Activated naive CD8-positive, alpha-beta T cell treated with anti-CD3 and anti-CD28 coated beads, Interleukin-2, amount 50 U/mL, for 24 hours (primary cell): ENCODE data around the gene TNS3.

Source experiments
- ATAC-seq: fragments of 150-1000 bp; cut with Tn5 transposase; one replicate; pipeline ENCODE4 v1.10.0; 2021
- DNase-seq: peaks from one replicate; pipeline ENCODE4 v3.0.0; 2021
- H3K27ac Mint-ChIP-seq: one replicate; pipeline ENCODE4 v1.8.0; 2021; ENCODE audit warnings: mild to moderate bottlenecking, mixed read lengths
- H3K27me3 Mint-ChIP-seq: one replicate; pipeline ENCODE4 v1.8.0; 2021; ENCODE audit warnings: mixed read lengths
- H3K36me3 Mint-ChIP-seq: one replicate; pipeline ENCODE4 v1.8.0; 2021; ENCODE audit warnings: low read depth, mixed read lengths
- H3K4me1 Mint-ChIP-seq: one replicate; pipeline ENCODE4 v1.8.0; 2021; ENCODE audit warnings: mixed read lengths
- H3K4me3 Mint-ChIP-seq: one replicate; pipeline ENCODE4 v1.8.0; 2021; ENCODE audit warnings: mild to moderate bottlenecking, moderate library complexity, mixed read lengths
- H3K9me3 Mint-ChIP-seq: one replicate; pipeline ENCODE4 v1.8.0; 2021; ENCODE audit warnings: mixed read lengths

TNS3 gene

DNA sequence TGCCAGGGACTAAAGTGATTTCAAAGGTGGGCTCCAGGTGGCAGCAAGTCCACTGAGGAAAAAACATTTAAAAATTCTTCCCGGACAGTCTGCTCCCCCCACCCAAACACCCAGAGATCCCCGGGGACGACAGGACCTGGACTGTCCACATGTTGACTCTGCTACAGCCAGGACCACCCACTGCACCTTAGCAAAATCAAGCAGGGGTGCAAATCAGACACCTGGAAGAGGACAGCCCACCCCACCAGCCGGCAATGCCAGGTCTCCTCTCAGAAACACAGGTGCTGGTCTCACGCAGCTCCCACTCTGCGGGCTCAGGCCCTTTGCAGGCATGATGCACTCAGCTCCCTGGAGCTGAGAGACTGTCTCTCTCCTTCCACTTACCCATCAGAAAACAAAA lies 251.9 kb downstream of the TNS3 start:
- Mint-ChIP-seq H3K9me3 (no peaks in the 10 kb centered on the region), H3K4me3 (no peak overlapping the region), H3K27me3 (peaks cover 3% of the 10 kb centered on the region), H3K4me1 (no peaks in the 10 kb centered on the region), H3K27ac (no peak overlapping the region), H3K36me3 (no peaks in the 10 kb centered on the region)
- DNase-seq = no peak
- no peak for ATAC-seq

DNA sequence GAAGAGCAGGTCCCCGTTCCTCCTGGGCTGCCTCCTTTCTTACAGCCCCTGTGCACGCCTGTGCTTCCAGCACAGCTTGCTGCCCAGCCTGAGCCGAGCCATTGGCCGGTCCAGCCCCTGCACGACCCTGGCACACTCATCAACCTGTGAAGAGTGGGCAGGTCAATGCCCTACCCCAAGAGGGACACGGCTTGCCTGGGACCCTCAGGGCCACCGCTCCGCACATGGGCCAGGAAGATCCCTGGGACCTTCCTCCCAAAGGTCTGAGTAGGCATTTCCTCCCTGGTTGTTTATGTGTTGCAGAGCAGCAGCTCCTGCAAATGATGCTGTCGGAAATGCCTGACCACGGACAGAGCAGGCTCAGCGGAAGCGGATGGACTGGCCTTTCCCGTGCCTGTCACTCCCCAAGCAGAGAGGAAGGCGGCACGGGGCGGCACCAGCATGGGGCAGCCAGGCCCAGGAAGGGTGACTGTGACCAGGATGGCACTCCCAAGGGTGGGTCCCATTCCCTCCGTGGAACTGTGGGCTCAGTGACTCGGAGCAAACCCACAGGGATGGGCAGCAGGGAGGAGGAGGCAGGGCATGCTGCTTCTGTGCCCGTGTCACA lies 252.5 kb downstream of the TNS3 start:
- DNase-seq (no peak), ATAC-seq (no peak)
- H3K27ac Mint-ChIP-seq = no peak overlapping the region
- H3K36me3 Mint-ChIP-seq = no peaks in the 10 kb centered on the region
- H3K9me3 Mint-ChIP-seq = no peaks in the 10 kb centered on the region
- peaks cover 3% of the 10 kb centered on the region for H3K27me3 Mint-ChIP-seq
- no peaks in the 10 kb centered on the region for H3K4me1 Mint-ChIP-seq
- no peak overlapping the region for H3K4me3 Mint-ChIP-seq

DNA sequence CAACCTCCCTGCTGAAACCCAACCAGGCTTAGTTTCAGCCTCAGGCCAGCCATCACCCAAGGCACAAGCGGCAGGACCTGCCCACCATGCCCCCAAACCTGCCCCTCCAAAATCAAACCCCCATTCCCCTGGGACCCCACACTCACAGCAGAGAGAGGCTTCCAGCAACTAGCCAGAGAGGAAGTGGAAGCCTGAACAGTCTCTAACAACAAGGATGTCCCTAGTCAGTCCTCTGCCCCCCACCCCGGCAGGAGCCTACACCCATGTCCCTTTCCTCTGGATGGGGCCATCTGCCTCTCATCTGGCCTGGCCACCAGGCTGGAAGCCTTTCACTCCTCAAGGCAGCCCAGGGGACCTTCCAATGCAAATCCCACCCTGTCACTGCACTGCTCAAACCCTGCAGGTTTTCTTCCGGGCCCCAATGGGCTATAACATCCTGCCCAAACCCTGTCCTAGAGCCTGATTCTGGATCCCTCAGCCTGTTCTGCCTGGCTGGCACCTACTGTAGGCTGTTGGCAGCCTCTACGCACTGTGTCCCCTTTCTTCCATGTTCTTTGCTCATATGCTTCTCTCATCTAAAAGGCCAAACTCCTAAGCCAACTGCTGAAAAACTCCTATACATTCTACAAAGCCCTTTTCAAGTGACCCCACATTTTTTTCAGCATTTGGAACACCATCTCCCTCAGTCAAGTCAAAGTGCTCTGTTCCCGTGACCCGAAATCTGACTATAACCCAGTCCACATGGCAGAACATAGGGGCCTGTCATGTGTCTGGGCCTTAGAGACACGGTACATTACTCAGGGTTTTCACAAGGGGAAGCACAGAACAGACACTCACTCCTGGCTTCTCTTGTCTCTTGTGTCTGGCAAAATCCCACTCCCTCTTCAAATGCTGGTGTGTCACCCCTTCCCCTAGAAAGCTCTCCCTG lies 253.3 kb downstream of the TNS3 start:
- no peak for DNase-seq
- no peak for ATAC-seq
- Mint-ChIP-seq H3K4me1 (no peaks in the 10 kb centered on the region), H3K36me3 (no peaks in the 10 kb centered on the region), H3K4me3 (no peak overlapping the region), H3K27ac (no peak overlapping the region), H3K9me3 (no peaks in the 10 kb centered on the region), H3K27me3 (peaks cover 3% of the 10 kb centered on the region)

DNA sequence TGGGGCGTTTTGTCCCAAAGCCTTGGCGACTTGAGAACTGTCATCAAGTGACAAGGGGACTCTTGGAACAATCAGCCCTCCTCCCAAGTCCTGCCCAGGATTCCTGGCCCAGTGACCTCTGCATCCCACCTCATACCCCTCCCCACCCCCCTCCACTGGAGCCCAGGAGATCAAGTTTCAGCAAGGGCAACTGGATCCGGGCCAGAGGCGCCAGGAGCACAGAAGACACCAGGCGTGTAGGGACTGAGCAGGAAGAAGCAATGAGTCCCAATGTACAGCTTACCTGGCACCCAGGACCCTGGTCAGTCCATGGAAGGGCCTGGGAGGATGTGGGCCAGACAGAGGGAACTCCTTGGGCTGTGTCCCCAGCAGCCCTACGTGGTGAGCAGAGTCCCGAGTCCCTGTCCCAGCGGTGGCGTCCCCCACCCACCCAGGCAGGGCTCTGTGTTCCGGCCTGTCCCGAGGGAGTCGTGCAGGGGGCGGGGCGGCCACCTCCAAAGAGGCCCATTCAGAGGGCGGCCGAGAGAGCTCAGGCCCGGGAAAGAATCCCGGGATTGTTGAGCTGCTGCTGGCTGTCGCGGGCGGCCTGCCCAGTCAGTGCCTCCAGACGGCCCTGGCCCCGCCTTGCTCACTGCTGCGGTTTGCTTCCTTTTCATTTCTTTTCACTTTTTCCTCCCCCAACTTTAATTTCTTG lies 254.1 kb downstream of the TNS3 start:
- H3K27ac Mint-ChIP-seq = no peak overlapping the region
- H3K4me1 Mint-ChIP-seq = no peaks in the 10 kb centered on the region
- no peaks in the 10 kb centered on the region for H3K36me3 Mint-ChIP-seq
- H3K9me3 Mint-ChIP-seq = no peaks in the 10 kb centered on the region
- peaks cover 3% of the 10 kb centered on the region for H3K27me3 Mint-ChIP-seq
- DNase-seq = no peak
- no peak for ATAC-seq
- no peak overlapping the region for H3K4me3 Mint-ChIP-seq

DNA sequence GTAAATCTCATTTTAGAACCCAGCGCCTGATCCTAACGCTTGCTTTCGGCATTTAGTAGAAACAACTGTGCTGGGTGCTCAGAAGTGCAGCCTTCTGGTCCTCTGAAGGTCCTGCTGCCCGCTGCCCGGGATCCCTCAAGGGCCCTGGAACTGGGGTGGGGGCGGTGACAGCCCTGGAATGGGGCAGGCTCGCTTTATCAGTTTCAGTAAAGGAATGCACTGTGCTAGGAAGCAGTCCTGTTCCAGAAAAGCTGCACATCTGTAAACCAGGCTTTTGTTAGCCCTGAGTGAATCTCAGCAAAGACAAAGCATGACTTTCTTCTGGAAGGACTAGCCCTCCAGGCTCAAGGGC lies 254.6 kb downstream of the TNS3 start:
- ATAC-seq (no peak), DNase-seq (no peak)
- Mint-ChIP-seq H3K27ac (no peak overlapping the region), H3K9me3 (no peaks in the 10 kb centered on the region), H3K4me3 (no peak overlapping the region), H3K36me3 (no peaks in the 10 kb centered on the region), H3K27me3 (peaks cover 3% of the 10 kb centered on the region), H3K4me1 (no peaks in the 10 kb centered on the region)

DNA sequence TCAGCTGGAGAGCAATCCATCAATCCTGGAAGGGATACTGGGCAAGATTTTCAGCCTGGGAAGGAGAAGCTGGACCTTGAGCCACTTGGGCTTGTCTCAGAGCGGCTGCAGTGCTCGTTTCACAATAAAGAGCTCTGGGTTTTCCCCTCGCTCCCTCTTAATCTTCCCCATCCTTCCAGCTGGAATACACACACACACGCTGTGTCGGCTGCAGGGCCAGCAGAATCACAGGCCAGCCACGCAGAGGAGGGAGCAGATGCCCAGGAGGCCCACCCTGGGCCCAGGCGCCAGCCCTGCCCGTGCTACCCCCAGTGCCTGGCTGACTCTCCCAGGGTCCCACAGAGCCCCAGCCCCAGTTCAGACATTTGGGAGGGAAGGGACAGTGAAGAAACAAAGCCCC lies 255.1 kb downstream of the TNS3 start:
- Mint-ChIP-seq H3K4me3 (no peak overlapping the region), H3K36me3 (no peaks in the 10 kb centered on the region), H3K27ac (no peak overlapping the region), H3K4me1 (no peaks in the 10 kb centered on the region), H3K9me3 (no peaks in the 10 kb centered on the region), H3K27me3 (peaks cover 3% of the 10 kb centered on the region)
- ATAC-seq (no peak), DNase-seq (no peak)

DNA sequence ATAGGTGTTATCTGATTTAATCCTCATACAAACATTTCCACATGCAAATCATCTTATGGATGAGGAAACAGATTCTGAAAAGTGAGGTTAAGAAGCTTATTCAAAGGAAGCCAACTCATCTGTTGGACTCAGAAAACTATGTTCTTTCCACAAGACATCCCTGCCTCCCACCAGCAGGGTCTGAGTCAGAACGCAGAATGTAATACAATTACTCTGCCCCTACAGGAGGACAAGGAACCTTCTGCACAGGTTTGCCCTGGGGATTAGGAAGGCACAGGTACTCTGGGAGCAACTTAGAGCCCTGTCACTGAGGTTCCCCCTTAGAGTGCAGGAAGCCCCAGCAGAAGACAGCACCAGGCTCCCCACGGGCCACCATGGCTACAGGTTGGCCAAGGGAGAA lies 255.7 kb downstream of the TNS3 start:
- Mint-ChIP-seq H3K27ac (no peak overlapping the region), H3K27me3 (peaks cover 3% of the 10 kb centered on the region), H3K4me1 (no peaks in the 10 kb centered on the region), H3K9me3 (no peaks in the 10 kb centered on the region), H3K36me3 (no peaks in the 10 kb centered on the region), H3K4me3 (no peak overlapping the region)
- no peak for DNase-seq
- ATAC-seq = peak; percentile 35

DNA sequence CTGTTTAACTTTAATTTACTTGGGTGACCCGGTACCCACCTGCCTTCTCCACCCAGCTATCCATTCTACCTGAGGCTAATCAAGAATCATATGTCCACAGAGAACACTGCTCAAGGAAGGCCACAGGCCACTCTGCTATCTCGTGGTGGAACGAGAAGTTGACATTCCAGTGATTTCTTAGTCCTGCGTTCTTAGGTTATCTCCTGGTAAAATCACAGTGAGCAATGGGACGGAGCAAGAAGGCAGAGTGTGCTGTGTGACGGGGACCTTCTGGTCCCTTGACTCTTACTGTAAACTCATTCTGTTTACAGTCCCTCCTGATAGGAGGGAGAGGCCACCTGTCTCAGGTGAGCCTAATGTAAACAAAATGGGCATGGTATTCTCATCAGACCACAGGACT lies 256.6 kb downstream of the TNS3 start:
- Mint-ChIP-seq H3K27ac (no peak overlapping the region), H3K27me3 (peaks cover 3% of the 10 kb centered on the region), H3K4me3 (no peak overlapping the region), H3K4me1 (no peaks in the 10 kb centered on the region), H3K36me3 (no peaks in the 10 kb centered on the region), H3K9me3 (no peaks in the 10 kb centered on the region)
- no peak for ATAC-seq
- DNase-seq = no peak

DNA sequence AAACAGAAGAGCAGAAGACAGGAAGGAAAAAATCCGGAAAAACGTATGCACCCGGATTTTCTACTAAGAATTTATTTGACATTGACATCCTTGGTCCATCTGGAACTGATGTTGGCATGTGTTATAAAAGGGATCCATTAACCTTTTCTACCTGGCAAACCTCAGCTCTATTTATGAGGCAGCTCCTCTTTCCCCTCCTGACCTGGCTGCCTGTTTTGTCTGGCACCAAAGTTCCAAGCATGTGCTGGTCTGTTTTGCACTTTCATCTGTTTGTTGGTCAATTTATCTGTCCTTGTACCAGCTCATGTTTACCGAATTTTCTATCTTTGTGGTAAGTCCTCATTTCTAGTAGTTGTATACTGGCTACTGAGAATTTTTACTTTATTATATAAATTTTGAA lies 258.0 kb downstream of the TNS3 start:
- no peaks in the 10 kb centered on the region for H3K36me3 Mint-ChIP-seq
- DNase-seq (no peak), ATAC-seq (no peak)
- H3K27ac Mint-ChIP-seq = no peak overlapping the region
- no peaks in the 10 kb centered on the region for H3K9me3 Mint-ChIP-seq
- H3K4me1 Mint-ChIP-seq = no peaks in the 10 kb centered on the region
- peaks cover 3% of the 10 kb centered on the region for H3K27me3 Mint-ChIP-seq
- no peak overlapping the region for H3K4me3 Mint-ChIP-seq

DNA sequence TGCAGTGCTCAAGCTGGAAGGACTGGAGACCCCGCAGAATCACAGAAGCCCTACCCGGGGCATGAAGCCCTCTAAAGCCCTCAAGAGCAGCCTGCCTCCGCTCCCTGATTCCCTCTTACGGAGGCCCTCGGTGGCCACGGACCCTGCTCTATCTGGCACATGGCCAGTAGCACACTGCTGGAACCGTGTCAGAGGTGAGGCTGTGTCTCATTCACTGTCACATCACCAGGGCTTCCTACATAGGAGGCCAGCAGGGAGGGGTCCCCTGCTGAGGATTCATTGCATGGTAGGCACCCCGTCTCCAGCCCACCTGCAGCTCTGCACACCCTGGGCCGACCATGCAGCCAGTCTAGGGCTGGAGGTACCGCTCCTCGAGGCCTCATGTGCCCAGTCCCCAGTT lies 259.2 kb downstream of the TNS3 start:
- no peak overlapping the region for H3K4me3 Mint-ChIP-seq
- ATAC-seq (no peak), DNase-seq (no peak)
- no peak overlapping the region for H3K27ac Mint-ChIP-seq
- H3K36me3 Mint-ChIP-seq = no peaks in the 10 kb centered on the region
- H3K9me3 Mint-ChIP-seq = no peaks in the 10 kb centered on the region
- peaks cover 3% of the 10 kb centered on the region for H3K4me1 Mint-ChIP-seq
- no peaks in the 10 kb centered on the region for H3K27me3 Mint-ChIP-seq

DNA sequence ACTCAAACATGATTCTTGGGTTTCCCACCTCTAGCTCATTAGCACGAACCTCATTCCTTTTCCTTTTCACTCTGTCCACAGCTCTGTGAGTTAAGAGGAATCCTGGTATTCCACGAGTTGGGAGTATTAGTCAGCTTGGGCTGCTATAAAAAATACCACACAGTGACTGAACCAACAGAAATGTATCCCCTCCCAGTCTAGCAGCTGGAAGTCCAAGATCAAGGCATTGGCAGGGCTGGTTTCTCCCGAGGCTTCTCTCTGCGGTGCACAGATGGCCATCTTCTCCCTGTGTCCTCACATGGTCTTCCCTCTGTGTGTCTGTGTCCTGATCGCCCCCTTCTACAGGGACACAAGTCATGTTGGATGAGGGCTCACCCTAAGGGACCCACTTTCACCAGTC lies 261.6 kb downstream of the TNS3 start:
- DNase-seq = no peak
- Mint-ChIP-seq H3K27ac (no peak overlapping the region), H3K27me3 (peaks cover 1% of the 10 kb centered on the region), H3K36me3 (no peaks in the 10 kb centered on the region), H3K4me3 (no peak overlapping the region), H3K9me3 (no peaks in the 10 kb centered on the region), H3K4me1 (peaks cover 4% of the 10 kb centered on the region)
- ATAC-seq = no peak

DNA sequence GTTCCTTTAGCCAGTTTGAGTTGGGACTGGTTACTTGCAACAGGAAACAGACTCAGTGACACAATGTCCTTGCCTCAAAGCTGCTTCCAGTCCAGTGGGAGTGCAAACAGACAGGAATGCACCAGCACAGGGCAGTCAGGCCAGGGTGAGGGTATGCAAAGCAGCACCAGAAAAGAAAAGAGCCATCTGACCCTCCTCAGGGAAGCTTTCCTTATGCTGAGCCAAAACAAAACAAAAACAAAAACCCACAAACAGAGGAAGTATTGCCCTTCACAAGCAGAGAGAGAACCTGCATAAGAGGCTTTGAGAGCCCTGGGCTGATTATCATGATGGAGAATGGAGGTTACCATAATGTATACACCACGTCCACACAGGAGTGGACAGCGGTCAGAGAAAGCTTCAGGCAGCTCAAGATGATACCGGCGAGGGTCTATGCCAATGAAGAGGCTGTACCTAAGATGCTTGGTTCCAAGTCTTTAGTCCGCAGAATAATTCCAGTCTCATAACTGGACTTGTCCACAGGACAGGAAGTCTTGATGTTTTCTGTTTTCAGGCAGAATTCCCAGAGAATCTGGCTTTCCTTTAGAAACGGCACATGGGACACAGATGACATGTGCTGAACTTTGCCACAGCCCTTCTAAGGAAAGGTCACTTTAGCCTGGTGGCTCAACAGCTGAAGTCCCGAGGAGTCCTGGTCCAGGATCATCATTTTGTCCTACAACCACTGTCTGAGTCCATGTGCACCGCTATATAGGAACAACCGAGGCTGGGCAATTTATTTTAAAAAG lies 263.3 kb downstream of the TNS3 start:
- H3K36me3 Mint-ChIP-seq = no peaks in the 10 kb centered on the region
- no peak overlapping the region for H3K27ac Mint-ChIP-seq
- H3K4me3 Mint-ChIP-seq = no peak overlapping the region
- H3K9me3 Mint-ChIP-seq = no peaks in the 10 kb centered on the region
- peaks cover 2% of the 10 kb centered on the region for H3K27me3 Mint-ChIP-seq
- DNase-seq (no peak), ATAC-seq (no peak)
- peaks cover 4% of the 10 kb centered on the region for H3K4me1 Mint-ChIP-seq

DNA sequence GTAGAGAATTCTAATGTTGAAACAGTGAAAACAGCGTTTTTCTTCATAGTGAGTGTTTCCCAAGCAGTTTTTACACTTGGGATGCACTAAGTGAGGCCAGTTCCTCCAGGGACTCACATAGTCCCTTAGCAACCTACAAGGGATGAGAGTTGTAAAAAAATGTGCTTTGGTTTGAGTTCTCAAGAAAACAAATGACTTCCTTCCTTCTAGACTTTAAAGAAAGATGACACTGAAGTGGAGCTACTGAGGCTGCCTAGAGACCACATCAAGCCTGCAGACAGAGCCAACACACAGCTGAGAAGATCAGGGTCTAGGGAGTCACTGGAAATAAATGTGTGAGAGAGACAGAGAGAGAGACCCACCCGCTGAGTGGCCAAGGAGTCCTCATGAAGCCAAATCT lies 264.4 kb downstream of the TNS3 start:
- DNase-seq (no peak), ATAC-seq (no peak)
- Mint-ChIP-seq H3K27me3 (peaks cover 2% of the 10 kb centered on the region), H3K36me3 (no peaks in the 10 kb centered on the region), H3K9me3 (no peaks in the 10 kb centered on the region), H3K4me3 (no peak overlapping the region), H3K27ac (no peak overlapping the region), H3K4me1 (peaks cover 4% of the 10 kb centered on the region)

DNA sequence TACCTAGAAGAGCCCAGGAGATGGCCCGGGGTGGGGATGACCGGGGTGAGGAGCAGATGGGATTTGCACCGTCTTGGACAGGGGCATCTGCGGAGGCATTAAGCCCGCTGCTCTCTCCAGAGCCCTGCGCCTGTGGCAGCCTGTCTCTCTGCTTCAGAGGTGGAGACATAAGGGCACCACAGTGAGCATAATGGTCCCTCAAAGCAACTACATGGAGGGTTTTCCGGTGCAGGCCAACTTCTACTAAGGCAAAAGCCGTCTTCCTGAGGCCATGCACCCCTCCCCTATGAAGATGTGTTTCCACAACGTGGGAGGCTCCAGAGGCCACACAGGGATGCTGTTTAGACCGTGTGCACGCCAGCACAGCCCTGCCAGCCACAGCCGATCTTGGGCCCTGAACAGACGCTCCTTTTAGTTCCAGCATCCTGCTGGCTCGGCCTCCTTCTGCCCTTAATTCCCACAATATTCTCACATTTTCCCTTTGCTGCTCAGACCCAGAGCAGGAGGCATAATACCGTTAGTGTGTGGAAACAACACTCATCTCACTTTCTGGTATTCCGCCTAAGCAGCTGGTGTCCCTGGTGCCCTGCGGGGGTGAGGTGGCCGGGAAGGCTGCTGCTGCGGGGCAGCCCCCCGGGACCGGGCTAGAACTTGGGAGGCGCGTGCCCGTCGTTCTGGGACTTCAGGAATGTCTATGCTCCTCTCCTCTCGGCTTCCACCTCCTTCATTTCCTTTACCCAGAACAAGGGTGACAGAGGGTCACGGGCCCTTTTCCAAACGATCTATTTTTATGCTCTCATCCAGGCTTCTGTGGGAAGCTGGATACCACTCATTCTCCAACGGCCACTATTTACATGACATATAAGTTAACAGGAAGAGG lies 266.9 kb downstream of the TNS3 start:
- ATAC-seq = no peak
- H3K36me3 Mint-ChIP-seq = peaks cover 2% of the 10 kb centered on the region

More for the DNA sequence above, 266.9 kb downstream of the TNS3 start:
- Mint-ChIP-seq H3K27ac (no peak overlapping the region), H3K9me3 (peaks cover 8% of the 10 kb centered on the region), H3K4me1 (peaks cover 10% of the 10 kb centered on the region), H3K27me3 (peaks cover 2% of the 10 kb centered on the region), H3K4me3 (no peak overlapping the region)
- DNase-seq = no peak
